Left lung (tissue), 14 donors: Measurements from ENCODE around the gene NYNRIN. TPM values are rescaled to one million over a fixed set of nuclear protein-coding genes. Genes with fewer than 3 reads are reported as not detected.
A peak's percentile ranks its signal among the peaks of the same experiment; 100 is the strongest.
"Not testable (repeated sequence)": the region's sequence is repeated elsewhere in the genome, so short reads cannot be mapped to it uniquely, and the experiment has no call there.

Experiments used
- ATAC-seq: fragments of 200-7000 bp; cut with Tn5 transposase; one replicate; pipeline ENCODE4 v1.9.1; 2020; ENCODE audit warnings: moderate library complexity
- DNase-seq, 4 donors: peaks; one replicate each; pipeline ENCODE4 v3.0.0-alpha.2; 2013 to 2020
- H3K27ac ChIP-seq, 2 donors: fragments of 200-600 bp; sonication (generic) in 1 of 2; one replicate each; pipeline versions ENCODE4 v1.5.0 to v1.8.0; 2020 to 2021
- H3K27me3 ChIP-seq, 2 donors: fragments of 200-600 bp; sonication (generic) in 1 of 2; one replicate each; pipeline versions ENCODE4 v1.5.0 to v1.8.0; 2020 to 2021
- H3K36me3 ChIP-seq, 2 donors: fragments of 200-600 bp; sonication (generic) in 1 of 2; one replicate each; pipeline versions ENCODE4 v1.5.0 to v1.8.0; 2020 to 2021
- H3K4me1 ChIP-seq, 2 donors: fragments of 200-600 bp; one replicate each; pipeline ENCODE4 v1.8.0; 2021
- H3K4me3 ChIP-seq, 2 donors: fragments of 200-600 bp; sonication (generic) in 1 of 2; one replicate each; pipeline versions ENCODE4 v1.5.0 to v1.8.0; 2020 to 2021; ENCODE audit warnings: mild to moderate bottlenecking in 1 of 2
- H3K9me3 ChIP-seq, 2 donors: fragments of 200-600 bp; sonication (generic) in 1 of 2; one replicate each; pipeline versions ENCODE4 v1.5.0 to v1.8.0; 2020 to 2021
- CTCF ChIP-seq, 2 donors: fragments of 200-600 bp; sonication (generic) in 1 of 2; IDR thresholded peaks; one replicate each; pipeline versions ENCODE4 v1.5.0 to v1.8.0; 2021; ENCODE audit warnings: antibody characterized with exemption in 2 of 2
- intact Hi-C, 2 donors: fragments of 100-400 bp; cut with DNase I; formaldehyde crosslinking; loops; one replicate each; pipeline versions ENCODE4 v1.11.2 to v1.14.2; 2022
- long read RNA-seq, 12 donors: library from polyadenylated mRNA in 2 of 12; unstranded in 2 of 12; transcript quantifications; one replicate each; pipeline ENCODE4 v2.0.0 and lab custom pipeline, GENCODE V29; 2019 to 2026
- polyA plus RNA-seq, 6 donors: library from polyadenylated mRNA; unstranded; fragments of 120-200 nt; gene quantifications; one replicate each; pipeline ENCODE4 v1.2.1, GENCODE V29; 2013; ENCODE audit not compliant: insufficient read length in 6 of 6
- total RNA-seq, 2 donors: library from RNA; stranded (reverse); fragmentation: NEBNext Ultra II Directional; extraction: Animal tissue kit (Norgen Biotek cat#: 25700); gene quantifications; one replicate each; pipeline ENCODE4 v1.2.1, GENCODE V29; 2021
- donor health status: DM: no; HTN: yes; CAD: no.
- donor health status: DM: no; HTN: no; CAD: no.

Gene NYNRIN
- 10 to 100 TPM; 16.2 to 23.4 TPM for total RNA-seq
- polyA plus RNA-seq, result 100 to 1,000 TPM in 3 of 6 donors, 10 to 100 TPM in 3; 86.3 to 120 (median 98.9) TPM
- long read RNA-seq, donor 1, full-length matches to known transcripts, result 2 of 42 reads
- long read RNA-seq, donor 1, partial matches to known transcripts, result 40 of 42 reads
- long read RNA-seq, donor 1, other reads (novel, unspliced or antisense), result 0 of 42 reads
- long read RNA-seq, donor 2, full-length matches to known transcripts, result 2 of 100 reads
- long read RNA-seq, donor 2, partial matches to known transcripts, result 98 of 100 reads
- long read RNA-seq, donor 2, other reads (novel, unspliced or antisense), result 0 of 100 reads
- long read RNA-seq, donor 3, full-length matches to known transcripts, result 5 of 5 reads
- long read RNA-seq, donor 3, partial matches to known transcripts, result 0 of 5 reads
- long read RNA-seq, donor 3, other reads (novel, unspliced or antisense), result 0 of 5 reads
- long read RNA-seq, donor 4, partial matches to known transcripts, result 0 of 5 reads
- long read RNA-seq, donor 4, other reads (novel, unspliced or antisense), result 5 of 5 reads
- long read RNA-seq, donor 5, full-length matches to known transcripts, result 2 of 16 reads
- long read RNA-seq, donor 5, partial matches to known transcripts, result 14 of 16 reads
- long read RNA-seq, donor 5, other reads (novel, unspliced or antisense), result 0 of 16 reads
- long read RNA-seq, donor 6, full-length matches to known transcripts, result 3 of 15 reads
- long read RNA-seq, donor 6, partial matches to known transcripts, result 12 of 15 reads
- long read RNA-seq, donor 6, other reads (novel, unspliced or antisense), result 0 of 15 reads
- long read RNA-seq, donor 7, full-length matches to known transcripts, result 2 of 2 reads
- long read RNA-seq, donor 7, partial matches to known transcripts, result 0 of 2 reads
- long read RNA-seq, donor 7, other reads (novel, unspliced or antisense), result 0 of 2 reads
- long read RNA-seq, donor 8, full-length matches to known transcripts, result 6 of 45 reads
- long read RNA-seq, donor 8, partial matches to known transcripts, result 39 of 45 reads
- long read RNA-seq, donor 8, other reads (novel, unspliced or antisense), result 0 of 45 reads
- long read RNA-seq, donor 9, result 0 reads
- long read RNA-seq, donor 10, partial matches to known transcripts, result 0 of 2 reads
- long read RNA-seq, donor 10, other reads (novel, unspliced or antisense), result 2 of 2 reads
- long read RNA-seq, donor 11, full-length matches to known transcripts, result 2 of 7 reads
- long read RNA-seq, donor 11, partial matches to known transcripts, result 5 of 7 reads
- long read RNA-seq, donor 11, other reads (novel, unspliced or antisense), result 0 of 7 reads
- long read RNA-seq, donor 12, full-length matches to known transcripts, result 8 of 27 reads
- long read RNA-seq, donor 12, partial matches to known transcripts, result 19 of 27 reads
- long read RNA-seq, donor 12, other reads (novel, unspliced or antisense), result 0 of 27 reads

GRCh38 chr14:24398653-24399446 lies at the start of gene NYNRIN:
NYNRIN (plus strand) TSS chr14:24399003; CDS start chr14:24399247, 244 bp downstream.
- DNase-seq (peak; percentile 55 to 91 (median 78)), ATAC-seq (peak; percentile 78)
- Histone ChIP-seq H3K27ac (peak within 1 kb of the TSS; percentile 56 to 68), H3K9me3 (no peaks in the 10 kb centered on the region), H3K4me1 (peaks cover 6 to 40% of the 10 kb centered on the region in 2 donors), H3K27me3 (no peaks in the 10 kb centered on the region), H3K4me3 (peak within 1 kb of the TSS; percentile 57 to 61), H3K36me3 (no peaks in the 10 kb centered on the region)
- intact Hi-C loops, result no loop called here
- TF ChIP-seq CTCF (IDR thresholded peaks at IDR 0.05), result no peak

- Histone ChIP-seq H3K36me3 (no peaks in the 10 kb centered on the region), H3K27ac (no peak overlapping the region), H3K27me3 (no peaks in the 10 kb centered on the region), H3K4me3 (no peak overlapping the region), H3K4me1 (peaks cover 4 to 19% of the 10 kb centered on the region in 2 donors), H3K9me3 (no peaks in the 10 kb centered on the region)
- ATAC-seq (no peak), DNase-seq (no peak)
- no peak for TF ChIP-seq CTCF (IDR thresholded peaks at IDR 0.05)
- intact Hi-C loops, result no loop called here
Measured at GRCh38 chr14:24349742-24350141, 49.1 kb upstream of the NYNRIN start.

- DNase-seq, result no peak
- H3K4me3 ChIP-seq, result no peak overlapping the region
- H3K27me3 ChIP-seq, result no peaks in the 10 kb centered on the region
- TF ChIP-seq CTCF (IDR thresholded peaks at IDR 0.05), result no peak
- peaks cover 4 to 24% of the 10 kb centered on the region in 2 donors for H3K4me1 ChIP-seq
- peak; percentile 75 for ATAC-seq
- intact Hi-C loops, result no loop called here
- no peaks in the 10 kb centered on the region for H3K36me3 ChIP-seq
- H3K27ac ChIP-seq, result peak overlapping the region in 1 of 2 donors; percentile 51
- no peaks in the 10 kb centered on the region for H3K9me3 ChIP-seq
Measured at GRCh38 chr14:24351517-24351916, 47.3 kb upstream of the NYNRIN start.

- Histone ChIP-seq H3K4me1 (peaks cover 4 to 24% of the 10 kb centered on the region in 2 donors), H3K9me3 (no peaks in the 10 kb centered on the region), H3K4me3 (no peak overlapping the region), H3K27ac (peak overlapping the region; percentile 56 to 60), H3K36me3 (no peaks in the 10 kb centered on the region), H3K27me3 (no peaks in the 10 kb centered on the region)
- TF ChIP-seq CTCF (IDR thresholded peaks at IDR 0.05), result no peak
- DNase-seq (no peak), ATAC-seq (peak; percentile 29)
- intact Hi-C loops, result no loop called here
Measured at GRCh38 chr14:24353559-24354481, 45.0 kb upstream of the NYNRIN start.

GRCh38 chr14:24354482-24354825 lies 44.3 kb upstream of the NYNRIN start:
- DNase-seq, H3K9me3 ChIP-seq, H3K4me3 ChIP-seq, intact Hi-C loops, H3K27me3 ChIP-seq, ATAC-seq, H3K36me3 ChIP-seq: not testable (repeated sequence)
- H3K27ac ChIP-seq, result peak overlapping the region; percentile 56 to 60
- H3K4me1 ChIP-seq, result peaks cover 4 to 24% of the 10 kb centered on the region in 2 donors
